SU-DHL-6 (cell line): ENCODE results near the gene CRTC2.

Experiments
- EZH2phosphoT487 ChIP-seq: fragments of 200-600 bp; sonication (generic), shearing (Covaris generic); conservative IDR thresholded peaks from 2 replicates; pipeline ENCODE4 v1.6.1; 2018; ENCODE audit warnings: mild to moderate bottlenecking, antibody characterized with exemption, low read length, moderate library complexity, mixed read lengths
- TF ChIP-seq, protein P1 (sequence below): fragments of 200-600 bp; sonication (generic); IDR thresholded peaks from one replicate; pipeline ENCODE4 v1.5.1; 2017; ENCODE audit warnings: antibody characterized with exemption, mild to moderate bottlenecking, low read length, moderate library complexity; ENCODE audit not compliant: insufficient read depth, poor library complexity, severe bottlenecking

DNA sequence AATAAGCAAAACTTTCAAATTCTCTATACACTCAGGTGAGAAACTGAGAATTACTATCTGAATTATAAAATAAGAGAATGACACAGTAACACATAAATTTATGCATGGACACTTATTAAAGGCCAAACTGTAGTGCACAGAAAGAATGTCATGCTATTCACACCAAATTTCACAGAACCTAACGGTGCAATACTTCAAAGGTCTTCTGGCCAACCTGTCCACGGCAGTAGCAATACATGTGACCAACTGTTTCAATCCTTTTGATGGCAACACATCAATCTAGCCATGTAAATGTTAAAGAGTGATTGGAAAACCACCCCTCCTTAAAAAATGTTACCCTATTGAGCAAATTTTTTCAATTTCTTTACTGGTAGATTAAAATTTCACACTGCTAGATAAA, 46.1 kb downstream of the CRTC2 start:
- TF ChIP-seq, protein P1, sequence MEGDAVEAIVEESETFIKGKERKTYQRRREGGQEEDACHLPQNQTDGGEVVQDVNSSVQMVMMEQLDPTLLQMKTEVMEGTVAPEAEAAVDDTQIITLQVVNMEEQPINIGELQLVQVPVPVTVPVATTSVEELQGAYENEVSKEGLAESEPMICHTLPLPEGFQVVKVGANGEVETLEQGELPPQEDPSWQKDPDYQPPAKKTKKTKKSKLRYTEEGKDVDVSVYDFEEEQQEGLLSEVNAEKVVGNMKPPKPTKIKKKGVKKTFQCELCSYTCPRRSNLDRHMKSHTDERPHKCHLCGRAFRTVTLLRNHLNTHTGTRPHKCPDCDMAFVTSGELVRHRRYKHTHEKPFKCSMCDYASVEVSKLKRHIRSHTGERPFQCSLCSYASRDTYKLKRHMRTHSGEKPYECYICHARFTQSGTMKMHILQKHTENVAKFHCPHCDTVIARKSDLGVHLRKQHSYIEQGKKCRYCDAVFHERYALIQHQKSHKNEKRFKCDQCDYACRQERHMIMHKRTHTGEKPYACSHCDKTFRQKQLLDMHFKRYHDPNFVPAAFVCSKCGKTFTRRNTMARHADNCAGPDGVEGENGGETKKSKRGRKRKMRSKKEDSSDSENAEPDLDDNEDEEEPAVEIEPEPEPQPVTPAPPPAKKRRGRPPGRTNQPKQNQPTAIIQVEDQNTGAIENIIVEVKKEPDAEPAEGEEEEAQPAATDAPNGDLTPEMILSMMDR = no peak
- no peak for TF ChIP-seq EZH2phosphoT487
